CD4-positive, alpha-beta T cell treated with Interleukin-6 at 100 ng/mL for 8 hours (primary cell): ENCODE data around the gene STIM1.
A peak's percentile ranks its signal among the peaks of the same experiment; 100 is the strongest.

Experiments used
- DNase-seq: peaks from one replicate; pipeline ENCODE4 v3.0.0-alpha.2; 2020; ENCODE audit warnings: mixed read lengths, low spot score

Gene STIM1

GRCh38 chr11:3916962-3917361 is 61.5 kb downstream of the STIM1 start:
- DNase-seq: no peak

- DNase-seq: peak; percentile 72
Observed at GRCh38 chr11:3920148-3920852, 64.8 kb downstream of the STIM1 start.

- DNase-seq: no peak
Observed at GRCh38 chr11:3922056-3922455, 66.6 kb downstream of the STIM1 start.

- no peak for DNase-seq
Observed at GRCh38 chr11:3925513-3925912, 70.0 kb downstream of the STIM1 start.

GRCh38 chr11:3926458-3927095 is 71.1 kb downstream of the STIM1 start:
- DNase-seq: no peak

DNA sequence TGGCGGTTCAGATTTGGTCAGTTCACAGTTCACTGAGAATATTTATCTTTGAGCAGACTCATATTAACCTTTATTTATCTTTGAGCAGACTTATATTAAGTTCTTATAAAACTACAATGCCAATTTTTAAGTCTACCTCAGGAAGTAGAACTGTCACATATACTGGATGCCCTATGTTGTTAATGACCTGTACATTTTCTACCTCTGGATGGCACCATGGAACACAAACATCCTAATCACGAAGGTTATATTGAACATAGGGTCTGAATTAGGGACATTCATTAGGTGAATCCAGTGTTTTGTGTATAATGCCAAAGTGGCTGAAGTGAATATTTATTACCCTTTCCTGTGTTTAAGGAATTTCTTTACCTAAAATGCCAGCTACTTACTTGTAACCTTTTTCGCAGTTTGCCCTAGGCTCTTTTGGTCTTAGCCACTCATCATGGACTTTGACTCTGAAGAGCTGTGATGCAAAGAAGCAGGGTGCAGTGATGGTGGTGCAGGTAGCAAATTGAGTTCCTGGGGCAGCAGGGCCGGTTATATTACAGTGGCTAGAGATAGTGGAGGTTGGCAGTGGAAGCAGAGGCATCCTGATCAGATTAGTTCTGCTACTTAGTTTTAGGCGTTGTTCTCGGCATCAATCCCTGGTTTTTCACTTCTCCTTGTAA is 71.8 kb downstream of the STIM1 start:
- DNase-seq: no peak

DNA sequence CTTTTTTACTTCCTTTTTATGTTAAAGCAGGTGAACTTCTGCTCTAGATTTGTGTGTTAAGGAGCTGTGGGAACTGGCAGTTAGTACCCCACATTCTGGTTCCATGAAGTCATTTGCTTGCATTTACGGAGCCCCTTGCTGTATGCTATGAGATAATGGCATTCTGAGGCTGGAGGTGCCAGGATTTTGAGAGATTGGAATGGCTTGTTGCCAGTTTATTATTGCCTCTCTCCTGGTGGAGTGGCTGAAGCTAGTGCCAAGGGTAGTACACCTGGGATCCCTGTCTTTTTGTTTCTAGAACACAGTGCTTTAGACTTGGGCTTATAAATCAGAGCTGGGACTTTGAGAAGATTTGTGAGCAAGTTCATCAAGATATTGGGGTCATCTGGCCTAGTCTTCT is 73.8 kb downstream of the STIM1 start:
- DNase-seq: no peak

GRCh38 chr11:3929649-3930048 is 74.2 kb downstream of the STIM1 start:
- no peak for DNase-seq

DNA sequence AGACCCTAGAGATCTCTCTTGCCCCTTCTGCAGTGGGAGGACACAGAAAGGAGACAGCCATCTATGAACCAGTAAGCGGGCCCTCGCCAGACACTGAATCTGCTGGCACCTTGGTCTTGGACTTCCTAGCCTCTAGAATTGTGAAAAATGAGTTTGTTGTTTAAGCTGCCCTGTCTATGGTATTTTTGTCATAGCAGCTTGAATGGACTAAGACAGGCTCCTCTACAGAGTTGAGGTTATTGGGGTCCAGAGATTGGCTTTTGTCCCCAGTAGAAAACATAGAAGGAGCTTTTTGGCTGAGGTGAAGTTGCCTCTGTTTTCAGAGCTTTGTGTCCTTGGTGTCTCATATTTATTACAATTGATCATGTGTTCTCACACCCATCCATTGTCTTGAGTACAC is 77.2 kb downstream of the STIM1 start:
- no peak for DNase-seq

- no peak for DNase-seq
Observed at GRCh38 chr11:3933165-3933628, 77.7 kb downstream of the STIM1 start.

- no peak for DNase-seq
Observed at GRCh38 chr11:3934658-3935057, 79.2 kb downstream of the STIM1 start.

DNA sequence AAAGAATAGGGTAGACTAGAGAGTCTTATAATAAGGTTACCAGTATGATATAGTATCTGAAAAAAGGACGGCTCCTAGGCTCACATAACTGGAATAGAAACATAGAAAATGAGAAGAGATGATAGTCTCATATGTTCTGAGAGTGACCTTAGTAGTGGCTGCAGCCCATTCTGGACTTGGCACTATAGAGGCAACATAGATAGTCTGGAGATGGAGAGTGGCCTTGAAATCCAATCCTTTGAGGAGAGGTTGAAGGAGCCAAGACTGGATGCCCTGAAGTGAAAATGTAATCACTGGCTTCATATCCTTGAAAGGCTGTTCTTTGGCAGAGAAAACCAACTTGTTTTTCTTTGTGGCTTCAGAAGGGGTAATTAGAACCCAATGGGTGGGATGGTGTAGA is 81.1 kb downstream of the STIM1 start:
- no peak for DNase-seq

- DNase-seq: no peak
Observed at GRCh38 chr11:3939211-3939610, 83.7 kb downstream of the STIM1 start.

DNA sequence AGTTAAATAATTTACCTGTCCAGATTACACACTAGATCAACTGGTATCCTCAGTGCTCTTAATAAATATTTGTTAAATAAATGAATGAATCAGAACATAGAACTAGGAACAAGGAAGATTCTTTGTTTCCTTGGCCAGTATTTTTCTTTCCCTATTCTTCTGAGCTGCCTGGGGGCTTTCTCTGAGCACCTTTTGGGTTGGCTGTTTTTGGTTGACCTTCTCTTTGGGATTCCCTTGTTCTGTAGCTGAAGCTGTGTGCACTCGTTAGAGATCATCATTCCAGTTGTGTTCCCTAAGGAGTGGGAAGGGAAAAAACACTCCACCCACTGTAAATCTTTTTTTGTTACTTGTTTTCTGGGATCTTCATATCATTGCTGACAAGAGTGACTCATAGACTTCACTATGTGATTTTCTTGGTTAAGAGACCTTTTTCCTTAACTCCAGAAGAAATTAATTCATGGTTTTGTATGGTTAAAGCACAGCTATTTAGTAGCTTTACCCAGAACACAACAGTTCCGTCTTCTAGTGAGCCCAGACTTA is 84.3 kb downstream of the STIM1 start:
- DNase-seq: no peak

DNA sequence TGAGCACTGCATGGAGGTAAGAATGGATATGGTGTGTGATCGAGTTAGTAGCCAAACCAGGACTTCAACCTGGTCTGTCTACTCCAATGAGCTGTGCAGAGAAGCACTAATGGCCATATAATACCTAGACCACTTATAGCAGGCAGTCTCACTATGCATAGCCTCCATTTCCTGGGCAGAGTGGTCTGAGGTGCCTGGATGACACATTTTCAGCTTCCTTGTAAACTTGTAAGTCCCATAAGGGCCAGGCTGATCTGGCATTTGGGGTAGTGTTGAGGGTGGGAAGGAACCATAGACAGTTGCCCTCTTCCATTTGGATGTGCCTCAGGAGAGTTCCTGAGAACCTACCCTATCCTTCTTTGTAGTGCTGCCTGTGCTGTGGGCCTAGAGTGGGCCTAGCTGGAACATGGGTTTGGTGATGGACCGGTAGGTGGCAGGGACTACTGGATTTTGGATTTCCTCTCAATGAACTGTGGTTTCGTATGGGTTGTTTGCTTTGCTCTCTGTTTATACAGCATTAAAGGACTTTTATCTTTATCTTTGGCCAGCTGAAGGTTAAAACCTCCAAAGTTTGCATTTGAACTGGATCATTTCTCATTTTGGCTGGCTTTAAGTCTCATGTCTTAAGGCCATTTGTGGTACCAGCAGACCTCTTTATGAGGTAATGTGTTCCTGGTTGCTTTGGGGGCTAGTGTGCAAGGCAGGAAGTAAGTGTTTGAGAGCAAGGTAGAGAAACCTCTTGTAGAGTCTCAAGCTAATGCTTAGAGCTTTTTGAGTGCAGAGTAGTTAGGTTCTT is 86.9 kb downstream of the STIM1 start:
- peak; percentile 38 for DNase-seq

GRCh38 chr11:3942956-3943497 is 87.6 kb downstream of the STIM1 start:
- DNase-seq: no peak

DNA sequence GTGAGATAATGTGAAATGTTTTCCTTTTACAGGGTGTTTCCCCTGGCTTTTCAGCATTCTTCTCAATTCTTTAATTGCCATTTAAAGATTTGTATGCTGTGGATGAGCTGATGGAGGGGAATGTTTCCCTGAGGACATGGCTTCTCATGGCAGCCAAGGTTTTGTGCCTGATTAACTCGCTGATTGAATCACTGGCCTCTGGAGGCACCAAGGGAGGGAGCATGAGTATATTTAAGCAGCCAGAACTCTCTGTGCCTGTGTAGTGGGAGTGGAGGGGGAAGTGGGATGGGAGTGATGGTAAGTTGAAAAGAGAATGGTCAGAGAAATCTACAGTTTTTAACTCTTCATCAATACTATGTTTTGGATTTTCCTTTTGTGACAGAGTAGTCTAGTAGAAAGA is 88.7 kb downstream of the STIM1 start:
- no peak for DNase-seq

- DNase-seq: peak; percentile 12
Observed at GRCh38 chr11:3946455-3947017, 91.1 kb downstream of the STIM1 start.

- DNase-seq: peak; percentile 86
Observed at GRCh38 chr11:3947061-3947460, 91.6 kb downstream of the STIM1 start.

DNA sequence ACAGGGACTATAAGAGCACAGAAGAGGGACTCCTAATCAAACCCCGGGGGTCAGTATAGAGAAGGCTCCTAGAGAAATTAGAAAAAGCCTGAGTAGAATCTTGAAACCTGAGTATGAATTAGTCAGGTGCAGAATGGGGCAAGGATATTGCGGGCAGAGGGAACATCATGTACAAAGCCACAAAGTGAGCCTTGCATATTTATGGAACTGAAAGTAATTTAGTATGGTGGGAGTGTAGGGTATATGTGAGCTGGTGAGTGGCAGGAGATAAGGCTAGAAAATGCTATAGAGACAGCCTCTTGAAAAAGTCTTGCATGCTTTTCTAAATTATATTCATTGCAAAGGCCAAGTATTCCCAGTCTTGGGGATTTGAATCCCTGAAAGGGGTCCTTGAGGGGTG is 93.7 kb downstream of the STIM1 start:
- DNase-seq: peak; percentile 43

DNA sequence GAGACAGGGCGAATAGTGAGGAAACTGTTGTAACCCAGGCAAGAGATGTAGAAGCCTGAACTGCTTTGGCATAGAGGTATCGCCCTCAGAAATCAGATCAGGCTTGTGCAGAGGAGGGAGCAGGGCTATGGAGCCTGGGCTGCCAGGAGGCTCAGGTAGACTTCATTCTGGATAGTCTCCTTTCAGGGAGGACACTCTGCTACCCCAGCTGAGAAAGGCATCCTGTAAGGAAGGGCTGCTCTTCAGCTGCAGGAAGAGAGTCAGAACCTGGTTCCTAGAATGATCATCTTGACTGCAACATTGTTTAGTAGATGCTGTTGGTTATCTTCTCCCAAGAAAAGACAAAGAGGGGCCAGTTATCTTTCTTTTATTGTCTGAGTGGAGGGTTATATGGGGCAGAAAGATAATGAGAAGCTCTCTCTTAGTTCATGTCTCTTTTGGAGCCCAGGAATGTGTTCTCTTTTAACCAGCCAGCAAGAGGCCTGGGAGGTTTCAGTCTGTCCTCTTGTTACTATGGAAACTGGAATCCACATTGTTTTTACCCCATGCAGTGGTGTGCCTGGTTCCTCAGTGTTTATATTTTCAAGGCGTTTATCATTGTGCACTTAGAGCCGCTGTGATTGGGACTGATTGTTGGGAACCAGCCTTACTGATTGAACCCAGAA is 95.7 kb downstream of the STIM1 start:
- no peak for DNase-seq
